Activated T-cell treated with anti-CD3 and anti-CD28 coated beads, Interleukin-2, amount 50 U/mL, for 72 hours (primary cell): ENCODE results near the gene ABTB2. TPM values are rescaled to one million over a fixed set of nuclear protein-coding genes. Genes with fewer than 3 reads are reported as not detected.

ENCODE experiments used
- ATAC-seq, 2 donors: fragments of 150-1000 bp; cut with Tn5 transposase; replicated peaks in 1 of 2; 2 replicates each; pipeline ENCODE4 v1.10.0; 2021; ENCODE audit warnings: moderate library complexity in 2 of 2, mild to moderate bottlenecking in 1 of 2
- DNase-seq, 2 donors: peaks; one replicate each; pipeline ENCODE4 v3.0.0; 2021 to 2022; ENCODE audit warnings: mixed read lengths in 1 of 2
- H3K27ac Mint-ChIP-seq: one replicate; pipeline ENCODE4 v1.8.0; 2022; ENCODE audit warnings: mild to moderate bottlenecking, moderate library complexity, mixed read lengths
- H3K27me3 Mint-ChIP-seq: one replicate; pipeline ENCODE4 v1.8.0; 2022; ENCODE audit warnings: low read depth, mixed read lengths
- H3K36me3 Mint-ChIP-seq, 2 donors: one replicate each; pipeline ENCODE4 v1.8.0; 2022; ENCODE audit warnings: mixed read lengths in 2 of 2, mild to moderate bottlenecking in 1 of 2; ENCODE audit not compliant: insufficient read depth in 2 of 2
- H3K4me1 Mint-ChIP-seq: one replicate; pipeline ENCODE4 v1.8.0; 2022; ENCODE audit warnings: low read depth, mixed read lengths
- H3K4me3 Mint-ChIP-seq, 2 donors: one replicate each; pipeline ENCODE4 v1.8.0; 2022; ENCODE audit warnings: mild to moderate bottlenecking in 2 of 2, mixed read lengths in 2 of 2, moderate library complexity in 2 of 2
- H3K9me3 Mint-ChIP-seq, 2 donors: one replicate each; pipeline ENCODE4 v1.8.0; 2022; ENCODE audit warnings: mixed read lengths in 2 of 2
- total RNA-seq, 2 donors: library from RNA; stranded (reverse); gene quantifications; one replicate each; pipeline ENCODE4 v1.2.3, GENCODE V29; 2022

The ABTB2 gene
- total RNA-seq, 2 donors from 2014 or later: 2.2 to 5.6 TPM

GRCh38 chr11:34315394-34315793 is 42.4 kb downstream of the ABTB2 start:
- no peak for DNase-seq
- no peaks in the 10 kb centered on the region for H3K36me3 Mint-ChIP-seq
- ATAC-seq: no peak
- no peaks in the 10 kb centered on the region for H3K9me3 Mint-ChIP-seq
- H3K27me3 Mint-ChIP-seq: peaks cover 6% of the 10 kb centered on the region
- no peak overlapping the region for H3K27ac Mint-ChIP-seq
- no peak overlapping the region for H3K4me3 Mint-ChIP-seq
- H3K4me1 Mint-ChIP-seq: peaks cover 10% of the 10 kb centered on the region

GRCh38 chr11:34314936-34315335 is 42.9 kb downstream of the ABTB2 start:
- Mint-ChIP-seq H3K27me3 (peaks cover 10% of the 10 kb centered on the region), H3K27ac (no peak overlapping the region), H3K4me3 (no peak overlapping the region), H3K9me3 (no peaks in the 10 kb centered on the region), H3K4me1 (peaks cover 10% of the 10 kb centered on the region), H3K36me3 (no peaks in the 10 kb centered on the region)
- DNase-seq (no peak), ATAC-seq (no peak)

- peaks cover 15% of the 10 kb centered on the region for H3K4me1 Mint-ChIP-seq
- no peak overlapping the region for H3K27ac Mint-ChIP-seq
- ATAC-seq (no peak), DNase-seq (no peak)
- no peak overlapping the region for H3K4me3 Mint-ChIP-seq
- no peaks in the 10 kb centered on the region for H3K9me3 Mint-ChIP-seq
- no peaks in the 10 kb centered on the region for H3K36me3 Mint-ChIP-seq
- peaks cover 11% of the 10 kb centered on the region for H3K27me3 Mint-ChIP-seq
These were observed 43.6 kb downstream of the ABTB2 start for GRCh38 chr11:34314176-34314575.

- ATAC-seq: peak in 1 of 2 donors; percentile 46
- DNase-seq: peak; percentile 6 to 7
- H3K4me3 Mint-ChIP-seq: no peak overlapping the region
- no peaks in the 10 kb centered on the region for H3K9me3 Mint-ChIP-seq
- H3K4me1 Mint-ChIP-seq: peaks cover 23% of the 10 kb centered on the region
- no peaks in the 10 kb centered on the region for H3K36me3 Mint-ChIP-seq
- H3K27ac Mint-ChIP-seq: no peak overlapping the region
- H3K27me3 Mint-ChIP-seq: peaks cover 11% of the 10 kb centered on the region
These were observed 44.7 kb downstream of the ABTB2 start for GRCh38 chr11:34313099-34313517.

- peaks cover 11% of the 10 kb centered on the region for H3K27me3 Mint-ChIP-seq
- H3K4me3 Mint-ChIP-seq: no peak overlapping the region
- H3K9me3 Mint-ChIP-seq: no peaks in the 10 kb centered on the region
- H3K4me1 Mint-ChIP-seq: peaks cover 29% of the 10 kb centered on the region
- no peak for DNase-seq
- no peak for ATAC-seq
- H3K27ac Mint-ChIP-seq: no peak overlapping the region
- no peaks in the 10 kb centered on the region for H3K36me3 Mint-ChIP-seq
These were observed 46.7 kb downstream of the ABTB2 start for GRCh38 chr11:34311126-34311525.

GRCh38 chr11:34309965-34310364 is 47.8 kb downstream of the ABTB2 start:
- DNase-seq: no peak
- Mint-ChIP-seq H3K4me1 (peaks cover 29% of the 10 kb centered on the region), H3K27ac (no peak overlapping the region), H3K4me3 (no peak overlapping the region), H3K9me3 (no peaks in the 10 kb centered on the region), H3K36me3 (no peaks in the 10 kb centered on the region), H3K27me3 (peaks cover 18% of the 10 kb centered on the region)
- no peak for ATAC-seq

- no peak for DNase-seq
- Mint-ChIP-seq H3K36me3 (no peaks in the 10 kb centered on the region), H3K4me1 (peaks cover 29% of the 10 kb centered on the region), H3K9me3 (no peaks in the 10 kb centered on the region), H3K27me3 (peaks cover 18% of the 10 kb centered on the region), H3K27ac (no peak overlapping the region), H3K4me3 (no peak overlapping the region)
- no peak for ATAC-seq
These were observed 48.8 kb downstream of the ABTB2 start for GRCh38 chr11:34308913-34309585.

- peak in 1 of 2 donors; percentile 28 for ATAC-seq
- H3K9me3 Mint-ChIP-seq: no peaks in the 10 kb centered on the region
- H3K36me3 Mint-ChIP-seq: no peaks in the 10 kb centered on the region
- H3K4me3 Mint-ChIP-seq: no peak overlapping the region
- H3K27ac Mint-ChIP-seq: no peak overlapping the region
- H3K4me1 Mint-ChIP-seq: peaks cover 27% of the 10 kb centered on the region
- peaks cover 18% of the 10 kb centered on the region for H3K27me3 Mint-ChIP-seq
- DNase-seq: no peak
These were observed 49.5 kb downstream of the ABTB2 start for GRCh38 chr11:34308049-34308912.

GRCh38 chr11:34305780-34306179 is 52.0 kb downstream of the ABTB2 start:
- ATAC-seq (no peak), DNase-seq (no peak)
- H3K9me3 Mint-ChIP-seq: no peaks in the 10 kb centered on the region
- H3K36me3 Mint-ChIP-seq: no peaks in the 10 kb centered on the region
- H3K4me1 Mint-ChIP-seq: peaks cover 31% of the 10 kb centered on the region
- H3K4me3 Mint-ChIP-seq: no peak overlapping the region
- no peak overlapping the region for H3K27ac Mint-ChIP-seq
- peaks cover 16% of the 10 kb centered on the region for H3K27me3 Mint-ChIP-seq

- Mint-ChIP-seq H3K27ac (no peak overlapping the region), H3K4me1 (peaks cover 31% of the 10 kb centered on the region), H3K4me3 (no peak overlapping the region), H3K27me3 (peaks cover 10% of the 10 kb centered on the region), H3K9me3 (no peaks in the 10 kb centered on the region), H3K36me3 (no peaks in the 10 kb centered on the region)
- DNase-seq (no peak), ATAC-seq (no peak)
These were observed 52.6 kb downstream of the ABTB2 start for GRCh38 chr11:34305193-34305592.

- no peaks in the 10 kb centered on the region for H3K9me3 Mint-ChIP-seq
- peaks cover 7% of the 10 kb centered on the region for H3K27me3 Mint-ChIP-seq
- no peak overlapping the region for H3K27ac Mint-ChIP-seq
- ATAC-seq (no peak), DNase-seq (no peak)
- no peaks in the 10 kb centered on the region for H3K36me3 Mint-ChIP-seq
- H3K4me1 Mint-ChIP-seq: peaks cover 17% of the 10 kb centered on the region
- no peak overlapping the region for H3K4me3 Mint-ChIP-seq
These were observed 54.7 kb downstream of the ABTB2 start for GRCh38 chr11:34303028-34303570.

- H3K36me3 Mint-ChIP-seq: no peaks in the 10 kb centered on the region
- peaks cover 11% of the 10 kb centered on the region for H3K4me1 Mint-ChIP-seq
- ATAC-seq (peak; percentile 22 to 64), DNase-seq (no peak)
- no peaks in the 10 kb centered on the region for H3K9me3 Mint-ChIP-seq
- no peak overlapping the region for H3K4me3 Mint-ChIP-seq
- no peak overlapping the region for H3K27ac Mint-ChIP-seq
- H3K27me3 Mint-ChIP-seq: peaks cover 7% of the 10 kb centered on the region
These were observed 55.5 kb downstream of the ABTB2 start for GRCh38 chr11:34302046-34302921.

- Mint-ChIP-seq H3K27ac (no peak overlapping the region), H3K36me3 (no peaks in the 10 kb centered on the region), H3K27me3 (peaks cover 7% of the 10 kb centered on the region), H3K4me3 (no peak overlapping the region), H3K9me3 (no peaks in the 10 kb centered on the region), H3K4me1 (peaks cover 11% of the 10 kb centered on the region)
- DNase-seq: no peak
- no peak for ATAC-seq
These were observed 56.9 kb downstream of the ABTB2 start for GRCh38 chr11:34300926-34301295.
